ENCODE results near the gene CPA4.

CPA4 gene

DNA sequence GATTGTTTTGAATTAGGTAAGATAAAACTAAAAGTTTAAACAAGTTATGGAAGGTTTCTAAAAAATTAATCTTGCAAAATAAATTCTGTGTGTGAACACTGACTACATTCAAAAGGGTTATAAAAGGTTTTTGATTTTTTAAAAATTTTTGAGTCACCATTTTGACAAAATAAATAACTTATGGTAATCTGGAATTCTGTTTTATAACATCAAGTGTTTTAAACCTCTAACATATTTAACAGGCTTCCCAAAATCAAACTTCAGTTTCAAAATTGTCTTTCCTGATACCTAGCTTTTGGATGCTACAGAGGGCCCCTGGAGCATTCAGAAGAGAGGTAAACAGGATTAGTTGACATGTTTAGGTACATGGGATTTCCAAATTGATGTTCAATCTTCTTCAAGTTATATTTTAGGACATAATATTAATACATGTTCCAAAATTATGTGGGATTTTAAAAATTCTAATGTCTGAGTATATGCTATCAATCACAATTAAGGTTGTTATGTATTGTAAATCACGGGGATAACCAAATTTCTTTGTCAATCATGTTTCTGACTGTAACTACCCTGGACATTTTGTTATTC is 34.4 kb upstream of the CPA4 start:
- intact Hi-C loops (cut with DNase I; ENCODE audit: low total_unique reads) = no loop called here
- Histone ChIP-seq H3K27ac (no peak overlapping the region), H3K4me3 (no peak overlapping the region), H3K4me1 (no peaks in the 10 kb centered on the region), H3K9me3 (peaks cover 0 to 18% (median 6%) of the 10 kb centered on the region in 3 donors), H3K27me3 (no peaks in the 10 kb centered on the region), H3K36me3 (no peaks in the 10 kb centered on the region)
- DNase-seq = no peak
- TF ChIP-seq, protein P1, sequence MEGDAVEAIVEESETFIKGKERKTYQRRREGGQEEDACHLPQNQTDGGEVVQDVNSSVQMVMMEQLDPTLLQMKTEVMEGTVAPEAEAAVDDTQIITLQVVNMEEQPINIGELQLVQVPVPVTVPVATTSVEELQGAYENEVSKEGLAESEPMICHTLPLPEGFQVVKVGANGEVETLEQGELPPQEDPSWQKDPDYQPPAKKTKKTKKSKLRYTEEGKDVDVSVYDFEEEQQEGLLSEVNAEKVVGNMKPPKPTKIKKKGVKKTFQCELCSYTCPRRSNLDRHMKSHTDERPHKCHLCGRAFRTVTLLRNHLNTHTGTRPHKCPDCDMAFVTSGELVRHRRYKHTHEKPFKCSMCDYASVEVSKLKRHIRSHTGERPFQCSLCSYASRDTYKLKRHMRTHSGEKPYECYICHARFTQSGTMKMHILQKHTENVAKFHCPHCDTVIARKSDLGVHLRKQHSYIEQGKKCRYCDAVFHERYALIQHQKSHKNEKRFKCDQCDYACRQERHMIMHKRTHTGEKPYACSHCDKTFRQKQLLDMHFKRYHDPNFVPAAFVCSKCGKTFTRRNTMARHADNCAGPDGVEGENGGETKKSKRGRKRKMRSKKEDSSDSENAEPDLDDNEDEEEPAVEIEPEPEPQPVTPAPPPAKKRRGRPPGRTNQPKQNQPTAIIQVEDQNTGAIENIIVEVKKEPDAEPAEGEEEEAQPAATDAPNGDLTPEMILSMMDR (IDR thresholded peaks at IDR 0.05) = no peak

DNA sequence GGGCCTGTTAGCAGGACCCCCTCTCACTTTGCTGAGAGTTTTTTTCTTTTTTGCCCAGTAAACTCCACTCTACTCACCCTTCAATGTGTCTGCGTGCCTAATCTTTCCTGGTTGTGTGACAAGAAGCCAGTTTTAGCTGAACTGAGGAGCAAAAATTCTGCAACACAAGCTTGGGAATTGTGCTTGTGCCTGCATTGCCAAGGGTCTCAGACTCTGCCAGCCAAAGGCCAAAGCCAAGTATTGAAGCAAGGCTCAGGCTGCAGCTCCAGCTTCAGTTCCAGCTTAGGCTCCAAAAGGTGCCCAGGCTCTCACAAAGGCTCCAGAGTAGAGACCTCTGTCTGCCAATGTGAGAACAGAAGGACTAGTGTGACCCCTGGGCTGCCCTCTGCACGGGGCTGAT is 30.5 kb upstream of the CPA4 start:
- no peak for DNase-seq
- Histone ChIP-seq H3K4me3 (no peak overlapping the region), H3K9me3 (peaks cover 0 to 18% (median 6%) of the 10 kb centered on the region in 3 donors), H3K36me3 (no peaks in the 10 kb centered on the region), H3K4me1 (no peaks in the 10 kb centered on the region), H3K27me3 (no peaks in the 10 kb centered on the region), H3K27ac (no peak overlapping the region)
- TF ChIP-seq, protein P1 (IDR thresholded peaks at IDR 0.05) = no peak
- intact Hi-C loops (cut with DNase I; ENCODE audit: low total_unique reads) = no loop called here

- intact Hi-C loops (cut with DNase I; ENCODE audit: low total_unique reads) = no loop called here
- TF ChIP-seq, protein P1 (IDR thresholded peaks at IDR 0.05) = no peak
- Histone ChIP-seq H3K4me3 (no peak overlapping the region), H3K27me3 (no peaks in the 10 kb centered on the region), H3K4me1 (no peaks in the 10 kb centered on the region), H3K9me3 (peaks cover 0 to 13% (median under 1%) of the 10 kb centered on the region in 3 donors), H3K27ac (no peak overlapping the region), H3K36me3 (no peaks in the 10 kb centered on the region)
- no peak for DNase-seq
Observed at GRCh38 chr7:130263130-130263529, 29.8 kb upstream of the CPA4 start.

GRCh38 chr7:130266258-130266960 is 26.6 kb upstream of the CPA4 start, which contains the start of gene CPA2:
Gene CPA2, plus strand, starts transcription at chr7:130266863. Its CDS starts 19 bp downstream, at chr7:130266882.
- no peak for DNase-seq
- Histone ChIP-seq H3K27me3 (no peaks in the 10 kb centered on the region), H3K4me3 (no peak within 1 kb of the TSS), H3K9me3 (no peaks in the 10 kb centered on the region), H3K27ac (no peak within 1 kb of the TSS), H3K36me3 (no peaks in the 10 kb centered on the region), H3K4me1 (peaks cover 0 to under 1% (median 0%) of the 10 kb centered on the region in 4 donors)
- intact Hi-C loops (cut with DNase I; ENCODE audit: low total_unique reads) = no loop called here
- TF ChIP-seq, protein P1 (IDR thresholded peaks at IDR 0.05) = no peak

DNA sequence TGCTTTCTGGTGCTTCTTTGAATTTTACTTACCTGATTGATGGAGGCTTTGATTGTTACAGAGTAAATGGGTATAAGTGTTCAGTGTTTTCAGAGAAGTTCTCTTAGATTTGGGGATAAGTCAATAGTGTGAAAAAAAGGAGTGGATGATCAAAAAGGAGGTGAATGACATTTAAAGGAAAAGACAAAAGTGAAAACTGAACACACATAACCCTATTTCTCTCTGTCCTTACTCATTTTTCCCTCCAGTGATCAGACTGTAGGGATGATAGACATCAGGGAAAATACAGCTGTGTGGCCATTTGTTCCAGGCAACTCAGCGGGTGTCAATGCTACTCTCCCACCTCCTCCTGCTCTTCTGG is 26.0 kb upstream of the CPA4 start:
- no peak overlapping the region for H3K27ac ChIP-seq
- H3K4me1 ChIP-seq = peaks cover 0 to 6% (median 3%) of the 10 kb centered on the region in 4 donors
- no peak for DNase-seq
- intact Hi-C loops (cut with DNase I; ENCODE audit: low total_unique reads) = no loop called here
- H3K36me3 ChIP-seq = no peaks in the 10 kb centered on the region
- H3K27me3 ChIP-seq = no peaks in the 10 kb centered on the region
- no peak overlapping the region for H3K4me3 ChIP-seq
- TF ChIP-seq, protein P1 (IDR thresholded peaks at IDR 0.05) = no peak
- no peaks in the 10 kb centered on the region for H3K9me3 ChIP-seq
